GM12864 (cell line): Measurements from ENCODE around the gene NMRAL1.

ENCODE experiments used
- DNase-seq: peaks from one replicate; pipeline ENCODE4 v3.0.0-alpha.2; 2011; ENCODE audit warnings: low read depth
- H3K4me3 ChIP-seq: 2 replicates; pipeline ENCODE4 v1.5.1; 2011; ENCODE audit warnings: mild to moderate bottlenecking, low read depth, low read length, control low read depth
- TF ChIP-seq, protein P1 (sequence below): IDR thresholded peaks from 2 replicates; pipeline ENCODE4 v1.5.1; 2011; ENCODE audit warnings: low read depth, mild to moderate bottlenecking, moderate library complexity, low read length, control low read depth, inconsistent platforms; ENCODE audit errors: missing control alignments

The NMRAL1 gene

GRCh38 chr16:4474192-4474961 is at the start of gene NMRAL1:
TSS of gene NMRAL1 (minus strand) at chr16:4474625. CDS start at chr16:4474132, 493 bp downstream.
- H3K4me3 ChIP-seq, result peak within 1 kb of the TSS; percentile 82
- DNase-seq, result peak; percentile 84
- TF ChIP-seq, protein P1, sequence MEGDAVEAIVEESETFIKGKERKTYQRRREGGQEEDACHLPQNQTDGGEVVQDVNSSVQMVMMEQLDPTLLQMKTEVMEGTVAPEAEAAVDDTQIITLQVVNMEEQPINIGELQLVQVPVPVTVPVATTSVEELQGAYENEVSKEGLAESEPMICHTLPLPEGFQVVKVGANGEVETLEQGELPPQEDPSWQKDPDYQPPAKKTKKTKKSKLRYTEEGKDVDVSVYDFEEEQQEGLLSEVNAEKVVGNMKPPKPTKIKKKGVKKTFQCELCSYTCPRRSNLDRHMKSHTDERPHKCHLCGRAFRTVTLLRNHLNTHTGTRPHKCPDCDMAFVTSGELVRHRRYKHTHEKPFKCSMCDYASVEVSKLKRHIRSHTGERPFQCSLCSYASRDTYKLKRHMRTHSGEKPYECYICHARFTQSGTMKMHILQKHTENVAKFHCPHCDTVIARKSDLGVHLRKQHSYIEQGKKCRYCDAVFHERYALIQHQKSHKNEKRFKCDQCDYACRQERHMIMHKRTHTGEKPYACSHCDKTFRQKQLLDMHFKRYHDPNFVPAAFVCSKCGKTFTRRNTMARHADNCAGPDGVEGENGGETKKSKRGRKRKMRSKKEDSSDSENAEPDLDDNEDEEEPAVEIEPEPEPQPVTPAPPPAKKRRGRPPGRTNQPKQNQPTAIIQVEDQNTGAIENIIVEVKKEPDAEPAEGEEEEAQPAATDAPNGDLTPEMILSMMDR, result no peak

- TF ChIP-seq, protein P1, result no peak
- no peak overlapping the region for H3K4me3 ChIP-seq
- DNase-seq, result no peak
These were observed 49.3 kb upstream of the NMRAL1 start for GRCh38 chr16:4523686-4524085.

GRCh38 chr16:4522051-4522581 is 47.7 kb upstream of the NMRAL1 start:
- no peak for DNase-seq
- no peak overlapping the region for H3K4me3 ChIP-seq
- TF ChIP-seq, protein P1, result no peak

GRCh38 chr16:4520913-4521312 is 46.5 kb upstream of the NMRAL1 start:
- no peak overlapping the region for H3K4me3 ChIP-seq
- no peak for DNase-seq
- TF ChIP-seq, protein P1, result no peak

DNA sequence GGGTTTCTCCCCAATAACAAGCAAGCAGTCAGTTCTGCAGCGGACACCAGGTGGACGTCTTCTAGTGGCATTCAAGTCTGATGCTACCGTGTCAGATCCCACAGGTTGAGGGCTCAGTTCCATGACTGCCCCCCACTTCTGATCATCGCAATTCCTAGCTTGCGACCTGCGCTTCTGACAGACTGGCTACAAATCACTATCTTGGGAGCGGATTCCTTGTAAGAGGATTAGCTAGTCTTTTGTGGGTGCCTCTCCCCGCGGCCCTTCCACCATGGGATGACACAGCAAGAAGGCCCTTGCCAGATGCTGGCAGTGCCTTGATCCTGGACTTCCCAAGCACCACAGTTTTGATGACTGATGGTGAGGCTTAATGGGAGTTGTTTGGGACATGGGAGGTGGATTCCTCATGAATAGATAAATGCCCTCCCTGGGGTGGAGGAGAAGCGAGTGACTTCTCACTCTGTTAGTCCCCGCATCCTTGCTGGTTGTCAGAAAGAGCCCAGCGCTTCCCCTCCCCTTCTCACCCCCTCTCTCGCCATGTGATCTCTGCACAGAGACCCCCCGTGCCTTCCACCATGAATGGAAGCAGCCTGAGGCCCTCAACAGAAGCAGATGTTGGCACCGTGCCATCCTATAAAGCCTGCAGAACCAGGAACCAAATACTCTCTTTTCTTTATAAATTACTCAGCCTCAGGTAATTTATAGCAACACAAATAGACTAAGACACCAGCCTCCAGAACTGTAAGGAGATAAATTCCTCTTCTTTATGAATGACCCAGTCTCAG is 45.0 kb upstream of the NMRAL1 start:
- TF ChIP-seq, protein P1, result no peak
- no peak for DNase-seq
- no peak overlapping the region for H3K4me3 ChIP-seq

DNA sequence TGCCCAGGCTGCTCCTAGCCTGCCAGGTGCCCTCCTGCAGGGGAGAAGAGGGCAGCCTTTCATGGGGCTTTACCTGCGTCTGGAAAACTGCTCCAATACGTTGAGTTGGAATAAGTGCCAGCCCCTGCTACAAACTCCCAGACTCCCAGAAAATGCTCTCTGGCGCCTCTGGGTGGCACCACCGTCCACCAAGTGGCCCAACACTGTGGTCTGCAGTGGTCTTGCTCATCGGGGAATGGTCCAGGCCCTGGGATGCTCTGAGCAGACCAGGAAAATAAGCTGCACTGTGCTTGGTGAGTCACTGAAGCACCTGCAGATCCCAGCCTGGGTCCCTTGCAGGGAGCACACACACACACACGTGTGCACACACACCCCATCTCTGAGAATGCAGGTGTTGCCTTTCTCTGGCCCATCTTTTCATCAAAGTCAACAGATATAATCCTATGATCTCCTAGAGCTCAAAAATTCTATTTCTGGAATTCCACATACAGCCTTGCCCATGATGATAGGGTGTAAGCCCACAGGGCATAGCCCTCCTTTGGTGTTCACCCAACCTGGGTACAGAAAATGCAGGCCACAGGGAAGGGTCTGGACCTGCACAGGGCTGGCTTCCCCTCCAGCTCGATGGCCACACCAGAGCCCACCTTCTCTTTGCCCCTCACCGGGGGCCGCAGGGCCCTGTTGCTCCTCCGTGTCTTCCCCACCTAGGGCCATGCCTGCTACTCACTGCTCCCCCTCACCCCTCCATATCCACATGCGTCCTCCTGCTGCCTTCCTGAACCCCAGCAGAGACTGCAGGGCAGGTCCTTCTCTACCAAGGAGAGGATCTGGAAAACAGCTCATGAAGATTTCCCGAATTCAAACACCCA is 43.6 kb upstream of the NMRAL1 start:
- no peak overlapping the region for H3K4me3 ChIP-seq
- DNase-seq, result no peak
- TF ChIP-seq, protein P1, result peak; percentile 63
